ENCODE results near the gene VOPP1.

DNA sequence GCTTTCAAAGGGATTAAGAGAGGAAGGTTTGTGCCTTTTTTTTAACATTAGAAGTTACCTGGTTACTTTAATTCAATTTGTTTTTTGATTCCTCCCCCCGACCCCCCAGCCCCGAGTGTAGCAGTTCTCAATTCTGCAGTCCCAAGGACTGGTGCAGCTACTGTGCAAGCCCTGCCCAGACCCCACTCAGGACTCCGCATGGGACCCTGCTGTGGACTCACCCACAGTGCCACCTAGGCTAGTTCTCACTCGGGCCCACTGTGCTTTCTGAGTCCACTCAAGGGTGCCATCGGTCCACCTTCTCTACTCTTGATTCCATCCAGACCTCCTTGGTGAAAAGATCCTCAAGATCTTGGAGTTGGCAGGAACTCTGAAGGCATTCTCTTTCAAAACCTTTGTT is 77.4 kb downstream of the VOPP1 start:
- TF ChIP-seq, protein P1, sequence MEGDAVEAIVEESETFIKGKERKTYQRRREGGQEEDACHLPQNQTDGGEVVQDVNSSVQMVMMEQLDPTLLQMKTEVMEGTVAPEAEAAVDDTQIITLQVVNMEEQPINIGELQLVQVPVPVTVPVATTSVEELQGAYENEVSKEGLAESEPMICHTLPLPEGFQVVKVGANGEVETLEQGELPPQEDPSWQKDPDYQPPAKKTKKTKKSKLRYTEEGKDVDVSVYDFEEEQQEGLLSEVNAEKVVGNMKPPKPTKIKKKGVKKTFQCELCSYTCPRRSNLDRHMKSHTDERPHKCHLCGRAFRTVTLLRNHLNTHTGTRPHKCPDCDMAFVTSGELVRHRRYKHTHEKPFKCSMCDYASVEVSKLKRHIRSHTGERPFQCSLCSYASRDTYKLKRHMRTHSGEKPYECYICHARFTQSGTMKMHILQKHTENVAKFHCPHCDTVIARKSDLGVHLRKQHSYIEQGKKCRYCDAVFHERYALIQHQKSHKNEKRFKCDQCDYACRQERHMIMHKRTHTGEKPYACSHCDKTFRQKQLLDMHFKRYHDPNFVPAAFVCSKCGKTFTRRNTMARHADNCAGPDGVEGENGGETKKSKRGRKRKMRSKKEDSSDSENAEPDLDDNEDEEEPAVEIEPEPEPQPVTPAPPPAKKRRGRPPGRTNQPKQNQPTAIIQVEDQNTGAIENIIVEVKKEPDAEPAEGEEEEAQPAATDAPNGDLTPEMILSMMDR (IDR thresholded peaks at IDR 0.05; ENCODE audit: low read depth, low read length, poor library complexity, severe bottlenecking), result no peak
- no peak for TF ChIP-seq EZH2phosphoT487 (IDR thresholded peaks at IDR 0.05; ENCODE audit: borderline replicate concordance, low read length)

All from DOHH2 (cell line).